Measurements from ENCODE around the gene LTBP4.

LTBP4 gene

GRCh38 chr19:40576585-40577451 is 24.4 kb upstream of the LTBP4 start, which contains the start of gene SHKBP1:
SHKBP1 (plus strand) TSS chr19:40576873; CDS start chr19:40576900, 27 bp downstream.
- H3K4me1 ChIP-seq (ENCODE audit: control insufficient read depth, insufficient read depth, low read length) = peaks cover 6% of the 10 kb centered on the region
- POLR2A ChIA-PET = no interaction called here
- peaks cover 20 to 42% of the 10 kb centered on the region in 2 experiments for H3K36me3 ChIP-seq (ENCODE audit: control insufficient read depth in 2 of 2, insufficient read depth in 1 of 2, low read length in 2 of 2)
- no peaks in the 10 kb centered on the region for H3K9me3 ChIP-seq (ENCODE audit: control insufficient read depth, insufficient read depth, low read depth, low read length)
- CTCF ChIA-PET = interaction anchor here (0.6 to 2.5 kb wide), 5 partner anchors 22 to 112 kb away, joined by 3 to 9 read pairs (median 5); no protein-coding TSS in a partner anchor
- peak within 1 kb of the TSS; percentile 70 for H3K27ac ChIP-seq (ENCODE audit: extremely low read depth, low read depth, low read length)
- H3K4me3 ChIP-seq (ENCODE audit: low read depth, low read length) = peak within 1 kb of the TSS; percentile 64
- no peak for TF ChIP-seq ZBTB49 (tag by site-specific recombination; IDR thresholded peaks at IDR 0.05; ENCODE audit: low read depth)
- no peak for TF ChIP-seq GLI4 (tag by site-specific recombination; IDR thresholded peaks at IDR 0.05)
- peak; percentile 79 for TF ChIP-seq WT1 (tag by site-specific recombination; IDR thresholded peaks at IDR 0.05)
- peak; percentile 92; the same call in 1 of the 2 replicates for TF ChIP-seq ZXDB (tag by site-specific recombination; IDR thresholded peaks at IDR 0.05)
- TF ChIP-seq AEBP2 (tag by site-specific recombination; IDR thresholded peaks at IDR 0.05; ENCODE audit: borderline replicate concordance) = no peak
- peak; percentile 91 for TF ChIP-seq ZFHX2 (tag by site-specific recombination; conservative IDR thresholded peaks at IDR 0.05)
- no peak for TF ChIP-seq GFI1B (tag by site-specific recombination; IDR thresholded peaks at IDR 0.05)
- TF ChIP-seq ZNF707 (tag by site-specific recombination; IDR thresholded peaks at IDR 0.05) = no peak
- peak; percentile 37; the same call in 1 of the 2 replicates for TF ChIP-seq ZNF629 (tag by site-specific recombination; IDR thresholded peaks at IDR 0.05)
- peak; percentile 62 for TF ChIP-seq ZSCAN4 (tag by site-specific recombination; IDR thresholded peaks at IDR 0.05)
- TF ChIP-seq ZNF626 (tag by site-specific recombination; IDR thresholded peaks at IDR 0.05) = no peak
- peak; percentile 39; the same call in 1 of the 2 replicates for TF ChIP-seq BCL11B (tag by site-specific recombination; IDR thresholded peaks at IDR 0.05; ENCODE audit: low read depth)
- TF ChIP-seq ZNF571 (tag by site-specific recombination; IDR thresholded peaks at IDR 0.05) = no peak
- TF ChIP-seq ZNF433 (tag by site-specific recombination; IDR thresholded peaks at IDR 0.05; ENCODE audit: low read depth) = no peak
- no peak for TF ChIP-seq TSHZ1 (tag by site-specific recombination; IDR thresholded peaks at IDR 0.05; ENCODE audit: borderline replicate concordance)
- peak; percentile 86 for TF ChIP-seq ZNF501 (tag by site-specific recombination; IDR thresholded peaks at IDR 0.05)
- peak; percentile 52; the same call in 1 of the 2 replicates for TF ChIP-seq PRDM1 (tag by site-specific recombination; IDR thresholded peaks at IDR 0.05)
- TF ChIP-seq ZBTB10 (tag by site-specific recombination; IDR thresholded peaks at IDR 0.05) = peak; percentile 91
- TF ChIP-seq ZNF704 (tag by site-specific recombination; IDR thresholded peaks at IDR 0.05) = no peak
- peak; percentile 86; the same call in 1 of the 2 replicates for TF ChIP-seq ELK4 (IDR thresholded peaks at IDR 0.05; ENCODE audit: borderline replicate concordance, low read depth, low read length)
